Hematopoietic multipotent progenitor cell treated with erythropoietin and hydrocortisone succinate and interleukin-3 and kit ligand, for 15 days (in vitro differentiated cells): ENCODE results near the gene OFD1.

ENCODE experiments used
- DNase-seq: peaks from one replicate; pipeline ENCODE4 v3.0.0-alpha.2; 2015; ENCODE audit warnings: low spot score

Gene OFD1, protein sequence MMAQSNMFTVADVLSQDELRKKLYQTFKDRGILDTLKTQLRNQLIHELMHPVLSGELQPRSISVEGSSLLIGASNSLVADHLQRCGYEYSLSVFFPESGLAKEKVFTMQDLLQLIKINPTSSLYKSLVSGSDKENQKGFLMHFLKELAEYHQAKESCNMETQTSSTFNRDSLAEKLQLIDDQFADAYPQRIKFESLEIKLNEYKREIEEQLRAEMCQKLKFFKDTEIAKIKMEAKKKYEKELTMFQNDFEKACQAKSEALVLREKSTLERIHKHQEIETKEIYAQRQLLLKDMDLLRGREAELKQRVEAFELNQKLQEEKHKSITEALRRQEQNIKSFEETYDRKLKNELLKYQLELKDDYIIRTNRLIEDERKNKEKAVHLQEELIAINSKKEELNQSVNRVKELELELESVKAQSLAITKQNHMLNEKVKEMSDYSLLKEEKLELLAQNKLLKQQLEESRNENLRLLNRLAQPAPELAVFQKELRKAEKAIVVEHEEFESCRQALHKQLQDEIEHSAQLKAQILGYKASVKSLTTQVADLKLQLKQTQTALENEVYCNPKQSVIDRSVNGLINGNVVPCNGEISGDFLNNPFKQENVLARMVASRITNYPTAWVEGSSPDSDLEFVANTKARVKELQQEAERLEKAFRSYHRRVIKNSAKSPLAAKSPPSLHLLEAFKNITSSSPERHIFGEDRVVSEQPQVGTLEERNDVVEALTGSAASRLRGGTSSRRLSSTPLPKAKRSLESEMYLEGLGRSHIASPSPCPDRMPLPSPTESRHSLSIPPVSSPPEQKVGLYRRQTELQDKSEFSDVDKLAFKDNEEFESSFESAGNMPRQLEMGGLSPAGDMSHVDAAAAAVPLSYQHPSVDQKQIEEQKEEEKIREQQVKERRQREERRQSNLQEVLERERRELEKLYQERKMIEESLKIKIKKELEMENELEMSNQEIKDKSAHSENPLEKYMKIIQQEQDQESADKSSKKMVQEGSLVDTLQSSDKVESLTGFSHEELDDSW

DNA sequence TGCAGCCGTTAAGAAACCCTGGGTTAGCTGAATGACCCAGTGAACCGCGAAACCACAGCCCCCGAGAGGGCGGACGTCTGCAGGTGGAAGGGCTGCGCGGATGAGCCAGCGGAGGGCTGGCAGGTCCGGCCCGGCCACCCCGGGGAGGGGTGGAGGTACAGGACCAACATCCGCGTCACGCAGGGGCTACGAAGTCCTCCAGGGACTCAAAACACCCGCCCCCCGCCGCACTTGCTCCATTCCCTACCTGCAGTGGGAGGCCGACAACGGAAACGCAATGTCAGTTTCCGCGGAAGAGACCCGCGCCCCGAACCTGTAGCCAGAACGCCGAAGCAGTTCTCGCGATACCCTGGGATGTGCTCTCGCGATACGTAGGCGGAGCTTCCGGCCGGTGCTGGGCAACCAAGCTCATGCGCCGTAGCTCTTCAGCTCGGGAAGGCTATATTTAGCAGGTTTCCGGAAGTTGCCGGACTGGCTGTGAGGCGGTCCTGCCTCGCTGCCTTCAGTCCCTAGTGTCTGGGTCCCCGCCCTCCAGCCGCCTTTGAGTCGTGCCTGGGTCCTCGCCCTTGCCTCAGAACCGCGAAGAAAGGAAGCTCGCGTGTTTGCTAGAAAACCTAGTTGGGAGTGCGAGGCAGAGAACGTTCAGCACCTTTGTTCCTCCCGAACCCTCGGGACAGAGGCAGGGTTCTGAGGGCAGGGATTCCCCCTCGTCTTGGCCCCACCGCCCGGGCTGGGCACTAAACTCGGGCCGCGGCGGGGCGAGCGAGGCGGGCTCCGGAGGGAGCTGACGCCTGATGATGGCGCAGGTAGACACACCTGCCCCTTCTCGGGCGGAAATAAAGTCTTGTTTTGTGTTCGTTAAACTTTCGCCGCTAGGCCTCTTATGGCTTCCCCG, at the start of gene OFD1, which contains the start of gene TRAPPC2:
TSS of gene OFD1 (plus strand) at position 471 of the 895 bp plus-strand sequence. CDS start at position 795, 324 bp downstream.
TSS of gene TRAPPC2 (minus strand) at position 343 of the 895 bp plus-strand sequence. CDS start 14,657 bp downstream, outside the sequence.
- DNase-seq = peak; percentile 92

DNA sequence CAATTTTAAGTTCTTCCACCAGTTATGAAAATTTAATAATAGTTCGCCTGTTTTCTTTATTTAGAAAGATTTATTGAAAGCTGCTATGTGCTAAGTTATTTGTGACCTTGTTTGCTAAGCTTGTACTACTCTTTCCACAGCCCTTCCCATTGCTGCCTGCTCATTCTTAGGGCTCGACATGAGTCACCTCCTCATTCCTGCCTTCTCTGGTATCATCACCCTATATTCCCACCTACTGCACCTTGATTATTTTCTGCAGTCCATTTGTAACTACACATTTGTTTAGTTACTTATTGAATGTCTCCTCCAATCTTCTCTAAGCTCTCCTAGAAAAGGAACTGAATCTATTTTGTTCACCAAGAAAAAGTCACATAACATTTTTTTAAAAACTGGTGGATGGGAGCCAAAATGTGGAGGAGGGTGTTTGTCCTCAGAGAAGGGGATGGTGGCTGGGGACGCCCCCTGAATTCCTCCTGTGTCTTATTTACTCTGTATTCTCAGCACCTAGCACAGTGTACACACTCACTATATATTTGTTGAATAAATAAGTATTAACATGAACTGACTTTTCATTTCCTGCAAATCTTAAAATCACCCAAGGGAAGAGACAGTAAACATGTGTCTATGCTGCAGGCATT, 49.3 kb upstream of the OFD1 start:
- no peak for DNase-seq

DNA sequence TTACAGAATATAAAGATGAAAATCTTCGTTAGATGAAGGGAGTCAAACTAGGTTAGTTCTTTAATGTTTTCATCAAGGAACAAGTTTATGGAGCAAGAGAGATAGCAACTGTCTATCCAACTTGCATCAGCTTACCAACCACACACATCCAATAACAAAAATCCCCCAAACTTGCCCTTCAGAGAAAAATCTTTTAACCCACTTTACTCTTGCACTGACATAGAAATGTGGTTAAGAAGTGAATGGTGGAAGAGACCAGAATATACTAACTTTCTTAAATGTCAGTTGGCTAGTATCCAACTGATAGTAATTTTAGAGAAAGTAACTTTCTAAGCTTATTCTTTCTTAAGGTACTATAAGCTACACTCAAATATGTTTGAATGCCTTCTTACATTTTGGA, 47.3 kb upstream of the OFD1 start:
- no peak for DNase-seq

GRCh38 chrX:13688384-13688957, 46.1 kb upstream of the OFD1 start:
- no peak for DNase-seq

DNA sequence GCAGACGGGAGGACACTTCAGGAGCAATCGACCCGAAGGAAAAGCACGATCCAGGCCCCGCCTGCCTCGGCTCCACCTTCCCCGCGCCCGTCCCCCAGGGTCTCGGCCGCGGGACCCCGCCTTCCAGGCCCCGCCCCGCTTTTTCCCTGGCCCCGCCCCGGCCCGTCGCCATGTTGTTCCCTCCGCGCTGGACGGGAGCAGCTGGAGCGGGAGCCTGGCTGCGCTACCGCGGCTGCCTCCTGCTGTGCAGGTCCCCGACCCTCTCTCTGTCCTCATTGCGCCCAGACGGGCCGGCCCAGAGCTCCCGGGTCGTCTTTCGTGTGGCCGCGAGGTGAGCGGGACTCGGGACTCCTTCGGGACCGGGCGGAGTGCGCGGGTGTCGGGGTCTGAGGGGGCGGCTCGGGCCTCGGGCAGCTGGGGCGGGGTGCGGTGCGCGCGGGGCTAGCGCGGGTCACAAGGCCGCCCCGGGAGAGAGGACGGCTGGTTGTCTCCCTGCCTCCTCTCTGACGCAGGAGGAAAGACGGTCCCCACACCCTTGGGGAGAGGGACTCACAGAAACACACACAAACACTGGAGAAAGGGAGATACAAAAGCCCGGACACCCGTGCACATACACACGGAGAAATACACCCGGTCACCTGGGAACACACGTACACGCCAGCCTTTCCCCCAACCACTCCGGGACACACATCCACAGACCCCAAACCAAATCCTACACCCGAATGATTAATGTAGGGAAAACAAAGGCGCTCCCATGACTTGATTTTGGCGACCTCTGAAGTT, 45.4 kb upstream of the OFD1 start, which contains the start of gene RAB9A:
TSS of gene RAB9A (plus strand) at position 171 of the 783 bp plus-strand sequence. CDS start 19,619 bp downstream, outside the sequence.
- peak; percentile 71 for DNase-seq

DNA sequence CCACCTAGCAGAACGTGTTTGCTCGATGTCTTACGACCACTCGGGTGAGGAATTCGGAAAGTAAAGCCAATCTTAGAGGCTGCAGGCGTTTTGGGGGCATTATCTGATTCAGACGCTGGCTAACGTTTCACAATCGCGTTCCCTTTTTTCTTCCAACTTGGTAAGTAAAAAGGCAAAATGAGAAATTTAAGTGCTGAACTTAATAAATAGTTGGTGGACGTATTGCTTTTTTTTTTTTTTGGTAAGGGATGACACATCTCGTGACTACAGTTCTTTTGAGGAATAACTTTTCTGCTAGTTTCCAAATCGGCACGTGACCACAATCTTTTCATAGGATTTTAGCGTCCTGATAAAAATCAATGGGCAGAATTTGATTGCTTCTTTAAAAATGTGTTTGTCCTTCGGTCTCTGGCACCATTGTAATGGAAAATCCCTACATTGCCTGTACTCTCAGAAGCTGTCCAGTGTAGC, 44.8 kb upstream of the OFD1 start:
- peak; percentile 36 for DNase-seq

DNA sequence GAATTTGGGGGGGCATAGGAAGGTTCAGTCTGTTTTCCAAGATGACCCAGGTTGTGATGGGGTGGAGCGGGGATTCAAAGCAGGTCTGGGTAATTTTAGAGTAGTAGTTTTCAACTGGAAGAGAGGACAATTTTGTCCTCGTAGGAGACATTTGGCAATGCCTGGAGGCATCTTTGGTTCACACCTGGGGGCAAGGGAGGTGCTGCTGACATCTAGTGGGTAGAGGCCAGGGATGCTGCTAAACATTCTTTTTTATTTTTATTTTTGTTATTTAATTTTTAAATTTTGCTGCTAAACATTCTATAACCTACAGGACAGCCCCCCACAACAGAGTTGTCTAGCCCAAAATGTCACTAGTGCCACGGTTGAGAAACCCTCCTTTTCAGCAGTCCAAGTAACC, 43.7 kb upstream of the OFD1 start:
- DNase-seq = no peak

DNA sequence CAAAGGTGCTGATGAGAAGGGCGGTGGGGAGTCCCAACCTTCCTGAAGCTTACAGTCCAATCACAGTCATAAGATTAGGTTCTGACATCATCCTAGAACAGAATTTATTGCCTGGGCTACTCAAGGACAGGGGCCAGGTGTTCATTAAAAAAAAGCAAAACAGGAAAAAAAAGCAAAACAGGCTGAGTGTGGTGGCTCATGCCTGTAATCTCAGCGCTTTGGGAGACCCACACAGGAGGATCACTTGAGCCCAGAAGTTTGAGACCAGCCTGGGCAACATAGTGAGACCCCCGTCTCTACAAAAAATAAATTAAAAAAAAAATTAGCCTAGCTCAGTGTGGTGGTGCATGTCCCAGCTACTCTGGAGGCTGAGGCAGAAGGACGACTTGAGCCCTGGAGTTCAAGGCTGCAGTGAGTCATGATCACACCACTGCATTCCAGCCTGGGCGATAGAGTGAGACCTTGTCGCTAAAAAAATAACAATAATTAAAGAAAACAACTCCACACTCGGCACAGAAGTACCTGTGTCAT, 42.6 kb upstream of the OFD1 start:
- DNase-seq = no peak

- DNase-seq = no peak
Measured at GRCh38 chrX:13692771-13693231, 41.7 kb upstream of the OFD1 start.

- DNase-seq = no peak
Measured at GRCh38 chrX:13693341-13693961, 41.1 kb upstream of the OFD1 start.

- DNase-seq = no peak
Measured at GRCh38 chrX:13694359-13694758, 40.2 kb upstream of the OFD1 start.

DNA sequence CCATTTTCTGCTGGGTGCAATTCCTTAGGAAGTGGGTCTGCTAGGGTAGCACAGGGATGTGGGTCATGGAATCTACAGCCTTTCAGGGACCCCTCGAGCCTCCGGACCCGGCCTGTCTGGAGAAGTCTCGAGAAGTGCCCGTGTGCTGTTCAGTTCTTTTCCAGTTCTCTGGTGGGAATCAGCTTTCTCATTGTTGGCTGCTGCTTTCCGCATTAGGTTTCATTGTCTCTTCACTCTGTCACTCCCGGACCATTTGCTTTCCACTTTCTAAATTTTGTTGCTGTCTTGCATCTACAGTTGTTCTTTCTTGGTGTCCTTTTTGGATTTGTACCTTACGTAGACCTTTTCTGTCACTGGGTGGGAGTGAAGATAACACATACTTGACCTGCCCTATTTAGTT, 39.6 kb upstream of the OFD1 start:
- no peak for DNase-seq

GRCh38 chrX:13695601-13696115, 38.9 kb upstream of the OFD1 start:
- no peak for DNase-seq

GRCh38 chrX:13697455-13697854, 37.1 kb upstream of the OFD1 start:
- no peak for DNase-seq

GRCh38 chrX:13697976-13698375, 36.6 kb upstream of the OFD1 start:
- DNase-seq = no peak

DNA sequence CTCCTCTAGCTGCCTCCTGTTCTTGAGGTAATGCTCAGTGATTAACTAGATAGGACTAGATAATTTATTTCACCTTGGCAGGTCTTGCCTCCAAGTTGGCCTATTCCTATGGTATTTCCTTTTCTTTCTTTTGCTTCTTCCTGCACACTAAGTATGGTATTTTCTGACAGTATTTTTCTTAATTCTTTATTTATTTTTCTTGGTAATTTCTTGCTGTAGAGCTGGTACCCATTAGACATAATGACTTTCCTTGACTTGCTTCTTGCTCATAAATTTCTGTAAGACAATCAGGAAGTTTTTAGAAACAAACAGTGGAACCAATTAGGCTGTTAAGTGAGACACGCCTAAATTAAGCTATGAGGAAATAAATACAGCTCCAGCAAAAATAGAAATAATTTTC, 36.1 kb upstream of the OFD1 start:
- no peak for DNase-seq

- peak; percentile 31 for DNase-seq
Measured at GRCh38 chrX:13699183-13699826, 35.2 kb upstream of the OFD1 start.

DNA sequence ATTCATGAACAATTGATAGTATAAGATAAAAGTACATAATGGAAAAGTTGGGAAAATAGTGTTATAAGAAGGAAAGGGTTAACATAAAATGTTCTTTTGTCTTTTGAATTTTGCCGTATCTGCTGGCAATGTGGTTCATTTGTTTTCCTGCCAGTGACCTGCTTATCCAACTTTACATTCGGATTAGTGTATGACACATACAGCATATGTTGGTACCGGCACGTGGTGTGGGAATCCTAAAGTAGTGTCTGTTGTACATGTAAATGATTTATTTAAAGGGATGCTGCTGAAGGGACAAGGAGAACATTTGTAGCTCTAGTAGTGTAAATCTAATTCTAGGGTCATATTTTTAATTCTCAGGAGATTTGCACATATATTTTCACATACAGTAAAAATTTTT, 34.2 kb upstream of the OFD1 start:
- no peak for DNase-seq
